A549 (cell line): ENCODE results near the gene OCIAD1. TPM values are rescaled to one million over a fixed set of nuclear protein-coding genes. Genes with fewer than 3 reads are reported as not detected.
"Not testable (repeated sequence)": the region's sequence is repeated elsewhere in the genome, so short reads cannot be mapped to it uniquely, and the experiment has no call there.

Experiments
- ATAC-seq, 2 experiments: fragments of 200-7000 bp in 1 of 2; fragments of >200 bp in 1 of 2; cut with Nextera tagmentation in 1 of 2; cut with Tn5 transposase in 1 of 2; 3 replicates each; pipeline versions ENCODE4 v1.8.0 to v1.9.1; 2018 to 2020; ENCODE audit warnings: mild to moderate bottlenecking in 1 of 2, moderate library complexity in 1 of 2
- CTCF ChIA-PET: fragments of 300-600 bp; sonication (Branson Sonifier 250); formaldehyde crosslinking; extraction: SDS; loops from one replicate; lab custom pipeline; 2021; ENCODE audit warnings: antibody characterized with exemption, inconsistent platforms; lab: Yijun Ruan, JAX
- POLR2A ChIA-PET: fragments of 350-600 bp; formaldehyde crosslinking; extraction: SDS; loops from one replicate; lab custom pipeline; 2021; ENCODE audit warnings: antibody characterized with exemption, inconsistent platforms; lab: Yijun Ruan, JAX
- DNase-seq, 2 experiments: peaks; one replicate each; pipeline versions ENCODE4 v3.0.0 to v3.0.0-alpha.2; 2011 to 2016; ENCODE audit warnings: low read depth in 1 of 2, low spot score in 1 of 2
- FAIRE-seq: peaks from 2 replicates; lab custom pipeline; 2011; peaks lifted over from hg19 to GRCh38; lab: Jason Lieb, UNC
- H3K27ac ChIP-seq, 2 experiments: fragments of >200 bp; sonication (Bioruptor Twin); formaldehyde crosslinking; 3 replicates each; pipeline ENCODE4 v1.5.1; 2016 to 2017
- H3K4me1 ChIP-seq: fragments of >200 bp; sonication (Bioruptor Twin); formaldehyde crosslinking; 3 replicates; pipeline ENCODE4 v1.6.1; 2016
- H3K4me2 ChIP-seq: fragments of >200 bp; sonication (Bioruptor Twin); formaldehyde crosslinking; 3 replicates; pipeline ENCODE4 v1.6.1; 2016
- H3K4me3 ChIP-seq: fragments of >200 bp; sonication (Bioruptor Twin); formaldehyde crosslinking; 3 replicates; pipeline ENCODE4 v1.5.1; 2016
- H3K9me3 ChIP-seq: fragments of >200 bp; sonication (Bioruptor Twin); formaldehyde crosslinking; 3 replicates; pipeline ENCODE4 v1.6.1; 2016
- BHLHE40 ChIP-seq: IDR thresholded peaks from 2 replicates; pipeline ENCODE4 v1.6.1; 2012; ENCODE audit warnings: low read depth, low read length, inconsistent platforms
- CBX8 ChIP-seq: fragments of 200-600 bp; sonication (generic); IDR thresholded peaks from 2 replicates; pipeline ENCODE4 v1.6.1; 2016
- CEBPB ChIP-seq, 2 experiments: fragments of >200 bp in 1 of 2; sonication (Bioruptor Twin) in 1 of 2; formaldehyde crosslinking in 1 of 2; IDR thresholded peaks; 2 replicates each; pipeline ENCODE4 v1.6.1; 2012 to 2016
- EHF ChIP-seq: fragments of 250-450 bp; sonication (Bioruptor Pico); IDR thresholded peaks from 2 replicates; pipeline ENCODE4 v1.5.0; 2020; ENCODE audit warnings: mild to moderate bottlenecking
- EP300 ChIP-seq, 2 experiments: fragments of >200 bp; sonication (Bioruptor Twin); formaldehyde crosslinking; IDR thresholded peaks; 2 replicates in 1 of 2; 3 replicates in 1 of 2; pipeline ENCODE4 v1.6.1; 2016 to 2017
- FOSL2 ChIP-seq, 2 experiments: fragments of 450-650 bp in 1 of 2; fragments of >200 bp in 1 of 2; sonication (Bioruptor Twin) in 1 of 2; formaldehyde crosslinking; IDR thresholded peaks; 2 replicates each; pipeline versions ENCODE4 v1.5.0 to v1.6.1; 2016 to 2020; ENCODE audit warnings: mild to moderate bottlenecking in 1 of 2, moderate library complexity in 1 of 2
- GATA3 ChIP-seq: IDR thresholded peaks from 2 replicates; pipeline ENCODE4 v1.6.1; 2012; ENCODE audit warnings: borderline replicate concordance
- HDAC2 ChIP-seq: fragments of 200-600 bp; sonication (generic); IDR thresholded peaks from 2 replicates; pipeline ENCODE4 v1.6.1; 2016
- HEYL ChIP-seq: fragments of 250-450 bp; sonication (Bioruptor Pico); IDR thresholded peaks from 2 replicates; pipeline ENCODE4 v1.8.0; 2021; ENCODE audit warnings: mild to moderate bottlenecking, moderate library complexity
- HMGXB4 ChIP-seq: fragments of 250-450 bp; sonication (Bioruptor Pico); IDR thresholded peaks from 2 replicates; pipeline ENCODE4 v1.5.0; 2021; ENCODE audit warnings: mild to moderate bottlenecking, moderate library complexity, borderline replicate concordance
- HOXA7 ChIP-seq: fragments of 250-450 bp; sonication (Bioruptor Pico); IDR thresholded peaks from 2 replicates; pipeline ENCODE4 v1.5.0; 2020; ENCODE audit warnings: mild to moderate bottlenecking, moderate library complexity
- KDM1A ChIP-seq: fragments of 200-600 bp; sonication (generic); IDR thresholded peaks from 2 replicates; pipeline ENCODE4 v1.6.1; 2016; ENCODE audit warnings: low read depth, mild to moderate bottlenecking
- MAX ChIP-seq: IDR thresholded peaks from 2 replicates; pipeline ENCODE4 v1.6.1; 2012
- MAZ ChIP-seq: fragments of 150-350 bp; IDR thresholded peaks from 2 replicates; pipeline ENCODE4 v1.6.1; 2014; ENCODE audit warnings: antibody characterized with exemption, low read depth, low read length, borderline replicate concordance
- NFE2L2 ChIP-seq: fragments of 150-350 bp; conservative IDR thresholded peaks from 2 replicates; pipeline ENCODE4 v1.6.1; 2014; ENCODE audit warnings: low read length
- NR3C1 ChIP-seq: fragments of >200 bp; sonication (Bioruptor Twin); formaldehyde crosslinking; IDR thresholded peaks from 3 replicates; pipeline ENCODE4 v1.6.1; 2017
- RCOR1 ChIP-seq: fragments of 150-350 bp; IDR thresholded peaks from 2 replicates; pipeline ENCODE4 v1.6.1; 2014; ENCODE audit warnings: antibody characterized with exemption, low read length, low read depth
- REST ChIP-seq: fragments of 200-600 bp; sonication (generic); IDR thresholded peaks from 2 replicates; pipeline ENCODE4 v1.6.1; 2016; ENCODE audit warnings: antibody characterized with exemption, mild to moderate bottlenecking, moderate library complexity
- RFX5 ChIP-seq: fragments of 450-650 bp; IDR thresholded peaks from 2 replicates; pipeline ENCODE4 v1.7.1; 2014; ENCODE audit warnings: antibody characterized with exemption, mild to moderate bottlenecking, moderate library complexity
- RNF2 ChIP-seq: fragments of 200-600 bp; sonication (generic); IDR thresholded peaks from 2 replicates; pipeline ENCODE4 v1.6.1; 2016; ENCODE audit warnings: low read depth, mild to moderate bottlenecking, antibody characterized with exemption, moderate library complexity, borderline replicate concordance
- SMC3 ChIP-seq: fragments of >200 bp; sonication (Bioruptor Twin); formaldehyde crosslinking; IDR thresholded peaks from 3 replicates; pipeline ENCODE4 v1.6.1; 2018; ENCODE audit warnings: inconsistent platforms
- SREBF2 ChIP-seq: fragments of 450-650 bp; IDR thresholded peaks from 2 replicates; pipeline ENCODE4 v1.6.1; 2014; ENCODE audit warnings: mild to moderate bottlenecking, moderate library complexity
- TP53 ChIP-seq: fragments of 250-450 bp; sonication (Bioruptor Pico); IDR thresholded peaks from 2 replicates; pipeline ENCODE4 v1.5.0; 2021; ENCODE audit warnings: mild to moderate bottlenecking, moderate library complexity
- USF2 ChIP-seq: fragments of 450-650 bp; IDR thresholded peaks from 2 replicates; pipeline ENCODE4 v1.6.1; 2014; ENCODE audit warnings: antibody characterized with exemption
- ZFP36 ChIP-seq: fragments of 450-650 bp; IDR thresholded peaks from 2 replicates; pipeline ENCODE4 v1.6.1; 2014; ENCODE audit warnings: borderline replicate concordance; ENCODE audit not compliant: partially characterized antibody
- ZNF302 ChIP-seq: fragments of 250-450 bp; sonication (Bioruptor Pico); IDR thresholded peaks from 2 replicates; pipeline ENCODE4 v1.9.0; 2021; ENCODE audit warnings: inconsistent platforms, mild to moderate bottlenecking, moderate library complexity
- ZSCAN20 ChIP-seq: fragments of 250-450 bp; sonication (Bioruptor Pico); IDR thresholded peaks from 2 replicates; pipeline ENCODE4 v1.8.0; 2022; ENCODE audit warnings: mild to moderate bottlenecking, moderate library complexity
- WGBS: methylation state at CpG from one replicate; pipeline ENCODE4 v1.1.6; 2017; ENCODE audit errors: missing lambda C conversion rate; 5-methylcytosine and 5-hydroxymethylcytosine counted together
- polyA plus RNA-seq, 4 experiments: library from polyadenylated mRNA; depleted of rRNA in 3 of 4; stranded (reverse); fragments of >200 nt; fragmentation: RNase III in 1 of 4; extraction: RNeasy Plus Mini Kit Qiagen cat#74134 plus additional on column Dnase treatment in 1 of 4; gene quantifications; 2 replicates in 3 of 4; 3 replicates in 1 of 4; pipeline ENCODE4 v1.2.3, GENCODE V29; 2011 to 2017

Gene OCIAD1
- polyA plus RNA-seq, 2 of the 4 experiments (the other 2 are of a cell fraction), result 156 to 210 TPM

- ChIA-PET CTCF (no interaction called here), POLR2A (interaction anchor here (0.9 kb wide), 1 partner anchor 35 kb away, joined by 3 read pairs; the partner anchor contains the start of gene FRYL)
- Histone ChIP-seq H3K9me3 (no peaks in the 10 kb centered on the region), H3K4me1 (peaks cover 6% of the 10 kb centered on the region; the same call in 2 of the 3 replicates), H3K4me3 (no peak overlapping the region), H3K4me2 (peak overlapping the region; percentile 40), H3K27ac (no peak overlapping the region)
- TF ChIP-seq TP53, result no peak
- TF ChIP-seq CEBPB (IDR thresholded peaks at IDR 0.05), result no peak
- TF ChIP-seq ZFP36, result no peak
- TF ChIP-seq EP300 (IDR thresholded peaks at IDR 0.05), result no peak
- TF ChIP-seq GATA3, result no peak
- TF ChIP-seq HDAC2, result no peak
- no peak for TF ChIP-seq HOXA7 (CRISPR knock-in tag)
- no peak for TF ChIP-seq RNF2
- TF ChIP-seq SREBF2, result no peak
- no peak for TF ChIP-seq USF2
- TF ChIP-seq FOSL2 (IDR thresholded peaks at IDR 0.05), result no peak
- TF ChIP-seq FOSL2 (CRISPR knock-in tag; IDR thresholded peaks at IDR 0.05), result no peak
- TF ChIP-seq BHLHE40, result no peak
- TF ChIP-seq SMC3, result no peak
- no peak for TF ChIP-seq HEYL (CRISPR knock-in tag)
- TF ChIP-seq MAX, result no peak
- no peak for TF ChIP-seq KDM1A
- no peak for TF ChIP-seq HMGXB4 (CRISPR knock-in tag)
- no peak for TF ChIP-seq RCOR1
- TF ChIP-seq NR3C1, result no peak
- FAIRE-seq (no peak), ATAC-seq (no peak), DNase-seq (no peak)
- 18% methylated on average over 2 of the region's 2 CpGs for WGBS
These were observed 15.4 kb upstream of the OCIAD1 start for GRCh38 chr4:48815483-48815882.

- CTCF ChIA-PET, DNase-seq, POLR2A ChIA-PET, ATAC-seq, FAIRE-seq, H3K4me1 ChIP-seq, H3K27ac ChIP-seq, H3K9me3 ChIP-seq, H3K4me2 ChIP-seq, H3K4me3 ChIP-seq: not testable (repeated sequence)
- whole genome bisulfite sequencing, result 84% methylated on average over 7 of the region's 7 CpGs
These were observed 14.6 kb upstream of the OCIAD1 start for GRCh38 chr4:48816297-48816696.

GRCh38 chr4:48816971-48817370, 13.9 kb upstream of the OCIAD1 start:
- no peak for ATAC-seq
- ChIA-PET CTCF (no interaction called here), POLR2A (no interaction called here)
- DNase-seq, result no peak
- Histone ChIP-seq H3K4me3 (no peak overlapping the region), H3K4me2 (no peak overlapping the region), H3K9me3 (no peaks in the 10 kb centered on the region), H3K27ac (no peak overlapping the region), H3K4me1 (peaks cover 6% of the 10 kb centered on the region; the same call in 2 of the 3 replicates)
- 71% methylated on average over 6 of the region's 6 CpGs for WGBS
- TF ChIP-seq SMC3 (no peak), TP53 (no peak), ZSCAN20 (CRISPR knock-in tag) (no peak), RFX5 (no peak), HOXA7 (CRISPR knock-in tag) (no peak), HMGXB4 (CRISPR knock-in tag) (no peak), REST (no peak), MAX (no peak), MAZ (no peak), CBX8 (no peak), ZNF302 (CRISPR knock-in tag) (no peak), NFE2L2 (no peak), EHF (CRISPR knock-in tag) (no peak)
- FAIRE-seq, result no peak
